B cell (primary cell): Measurements from ENCODE around the gene PYDC1. TPM values are rescaled to one million over a fixed set of nuclear protein-coding genes. Genes with fewer than 3 reads are reported as not detected.

Experiments
- ATAC-seq: fragments of 200-7000 bp; cut with Tn5 transposase; one replicate; pipeline ENCODE4 v1.10.0; 2021; ENCODE audit warnings: low read depth, mild to moderate bottlenecking, moderate number of reproducible peaks, moderate library complexity
- CTCF ChIA-PET: fragments of 350-600 bp; sonication (Branson Sonifier 250); formaldehyde crosslinking; loops from one replicate; lab custom pipeline; 2021; ENCODE audit warnings: antibody characterized with exemption, inconsistent platforms; lab: Charles Lee
- POLR2A ChIA-PET: fragments of 350-600 bp; sonication (Branson Sonifier 250); formaldehyde crosslinking; loops from one replicate; lab custom pipeline; 2021; ENCODE audit warnings: antibody characterized with exemption; lab: Charles Lee
- DNase-seq: peaks from one replicate; pipeline ENCODE4 v3.0.0; 2013
- H2AFZ ChIP-seq: 2 replicates; pipeline ENCODE4 v1.6.1; 2012; ENCODE audit warnings: mild to moderate bottlenecking, low read depth, low read length; ENCODE audit not compliant: insufficient read depth, poor library complexity, severe bottlenecking
- H3K27ac ChIP-seq, 2 donors: 1 replicate in 1 of 2; 2 replicates in 1 of 2; pipeline ENCODE4 v1.5.1; 2012 to 2013; ENCODE audit warnings: low read length in 2 of 2, mild to moderate bottlenecking in 2 of 2, moderate library complexity in 1 of 2
- H3K27me3 ChIP-seq, 4 experiments: fragments of 200-600 bp in 1 of 4; sonication (generic) in 1 of 4; replicated peaks in 1 of 4; 1 replicate in 2 of 4; 2 replicates in 2 of 4; pipeline versions ENCODE4 v1.6.1 to v1.7.0; 2013 to 2016; ENCODE audit warnings: low read length in 3 of 4, mild to moderate bottlenecking in 2 of 4, mixed read lengths in 1 of 4, moderate library complexity in 1 of 4; ENCODE audit not compliant: insufficient read depth in 4 of 4, control insufficient read depth in 3 of 4; ENCODE audit errors: control extremely low read depth in 1 of 4
- H3K36me3 ChIP-seq, 2 experiments: replicated peaks in 1 of 2; 1 replicate in 1 of 2; 2 replicates in 1 of 2; pipeline versions ENCODE4 v1.6.1 to v1.7.1; 2013; ENCODE audit warnings: low read length in 1 of 2; ENCODE audit not compliant: insufficient read depth in 2 of 2, control insufficient read depth in 1 of 2; ENCODE audit errors: control extremely low read depth in 1 of 2, extremely low read depth in 1 of 2
- H3K4me1 ChIP-seq, 2 donors: fragments of 200-600 bp in 1 of 2; sonication (generic) in 1 of 2; 1 replicate in 1 of 2; 2 replicates in 1 of 2; pipeline versions ENCODE4 v1.5.1 to v1.6.1; 2013 to 2017; ENCODE audit warnings: low read length in 2 of 2; ENCODE audit not compliant: control insufficient read depth in 2 of 2, insufficient read depth in 2 of 2
- H3K4me2 ChIP-seq: replicated peaks from 2 replicates; pipeline ENCODE3; 2012; ENCODE audit warnings: mild to moderate bottlenecking, low read depth, low read length; ENCODE audit not compliant: poor library complexity, severe bottlenecking
- H3K4me3 ChIP-seq, 5 experiments: fragments of 200-600 bp in 1 of 5; sonication (generic) in 1 of 5; 1 replicate in 3 of 5; 2 replicates in 2 of 5; pipeline versions ENCODE4 v1.5.1 to v1.7.0; 2011 to 2016; ENCODE audit warnings: low read length in 4 of 5, mild to moderate bottlenecking in 4 of 5, low read depth in 2 of 5, control low read depth in 1 of 5, moderate library complexity in 1 of 5; ENCODE audit not compliant: insufficient read depth in 1 of 5; ENCODE audit errors: control extremely low read depth in 1 of 5, extremely low read depth in 1 of 5
- H3K79me2 ChIP-seq: fragments of 200-600 bp; sonication (generic); one replicate; pipeline ENCODE4 v1.6.0; 2016; ENCODE audit warnings: low read length; ENCODE audit not compliant: control insufficient read depth, insufficient read depth
- H3K9ac ChIP-seq: fragments of 200-600 bp; sonication (generic); 2 replicates; pipeline ENCODE4 v1.6.1; 2017; ENCODE audit warnings: mild to moderate bottlenecking, low read length, moderate library complexity
- H3K9me3 ChIP-seq, 3 donors: one replicate each; pipeline versions ENCODE4 v1.6.1 to v1.7.1; 2013; ENCODE audit warnings: low read length in 2 of 3; ENCODE audit not compliant: control insufficient read depth in 2 of 3, insufficient read depth in 1 of 3; ENCODE audit errors: control extremely low read depth in 1 of 3
- H4K20me1 ChIP-seq: 2 replicates; pipeline ENCODE4 v1.6.0; 2012; ENCODE audit warnings: mild to moderate bottlenecking, low read length; ENCODE audit not compliant: insufficient read depth, control insufficient read depth, poor library complexity, severe bottlenecking
- H3K27ac Mint-ChIP-seq: one replicate; pipeline ENCODE4 v1.8.0; 2021; ENCODE audit warnings: mixed read lengths
- H3K27me3 Mint-ChIP-seq: one replicate; pipeline ENCODE4 v1.8.0; 2021; ENCODE audit warnings: mixed read lengths
- H3K4me1 Mint-ChIP-seq: one replicate; pipeline ENCODE4 v1.8.0; 2021; ENCODE audit warnings: mixed read lengths
- H3K4me3 Mint-ChIP-seq: one replicate; pipeline ENCODE4 v1.8.0; 2021; ENCODE audit warnings: mixed read lengths
- H3K9me3 Mint-ChIP-seq: one replicate; pipeline ENCODE4 v1.8.0; 2022; ENCODE audit warnings: mixed read lengths; ENCODE audit not compliant: insufficient read depth
- CTCF ChIP-seq: fragments of 200-600 bp; IDR thresholded peaks from one replicate; pipeline ENCODE4 v1.8.0; 2022; ENCODE audit warnings: antibody characterized with exemption, mild to moderate bottlenecking
- EZH2 ChIP-seq: IDR thresholded peaks from 2 replicates; pipeline ENCODE4 v1.6.1; 2012; ENCODE audit warnings: borderline replicate concordance, low read depth, mild to moderate bottlenecking, moderate library complexity, low read length; ENCODE audit not compliant: insufficient read depth, poor library complexity, severe bottlenecking
- WGBS: methylation state at CpG from one replicate; pipeline ENCODE4 v1.1.5; 2013; ENCODE audit warnings: missing lambda C conversion rate; ENCODE audit not compliant: insufficient coverage; 5-methylcytosine and 5-hydroxymethylcytosine counted together
- intact Hi-C: fragments of 100-400 bp; cut with micrococcal nuclease; formaldehyde crosslinking; loops from one replicate; pipeline ENCODE4 v1.10.0; 2022
- polyA plus RNA-seq: library from polyadenylated mRNA; depleted of rRNA; stranded (reverse); fragments of >200 nt; gene quantifications from 2 replicates; pipeline ENCODE4 v1.2.3, GENCODE V29; 2012
- total RNA-seq, 2 donors: library from RNA; stranded (reverse); fragments of 120-200 nt in 1 of 2; gene quantifications; 1 replicate in 1 of 2; 2 replicates in 1 of 2; pipeline versions ENCODE4 v1.2.3 to v1.2.4, GENCODE V29; 2013 to 2022

PYDC1 gene
- total and polyA plus RNA-seq, 2 donors (not counting 1 experiment from before 2014, with no cell fraction given) = not detected

- peaks cover 6 to 98% of the 10 kb centered on the region in 2 experiments for H3K36me3 ChIP-seq
- H3K4me2 ChIP-seq = no peak overlapping the region
- Mint-ChIP-seq H3K4me3 (no peak overlapping the region), H3K27me3 (no peaks in the 10 kb centered on the region), H3K4me1 (peaks cover 35% of the 10 kb centered on the region), H3K9me3 (no peaks in the 10 kb centered on the region), H3K27ac (no peak overlapping the region)
- H3K4me1 ChIP-seq = peaks cover 0 to 5% of the 10 kb centered on the region in 2 donors
- DNase-seq = no peak
- no peak overlapping the region for H2AFZ ChIP-seq
- ATAC-seq = no peak
- H3K27ac ChIP-seq = no peak overlapping the region
- no peaks in the 10 kb centered on the region for H3K27me3 ChIP-seq
- ChIA-PET POLR2A (interaction anchor here (0.6 kb wide), 1 partner anchor 35 kb away, joined by 7 read pairs; no protein-coding TSS in a partner anchor), CTCF (interaction anchor here (1.3 kb wide), 1 partner anchor 193 kb away, joined by 3 read pairs; no protein-coding TSS in a partner anchor)
- no peak overlapping the region for H3K4me3 ChIP-seq
- TF ChIP-seq CTCF (no peak), EZH2 (no peak)
- no peaks in the 10 kb centered on the region for H3K9me3 ChIP-seq
- peaks cover 96% of the 10 kb centered on the region for H4K20me1 ChIP-seq
- peaks cover 46% of the 10 kb centered on the region for H3K79me2 ChIP-seq
- H3K9ac ChIP-seq = no peak overlapping the region
- intact Hi-C loops = no loop called here
- WGBS = 98% methylated on average over 12 of the region's 12 CpGs
Observed at GRCh38 chr16:31190061-31190460, 26.9 kb downstream of the PYDC1 start.

GRCh38 chr16:31189412-31189778 is 27.5 kb downstream of the PYDC1 start:
- H3K79me2 ChIP-seq = peaks cover 52% of the 10 kb centered on the region
- H4K20me1 ChIP-seq = peaks cover 97% of the 10 kb centered on the region
- CTCF ChIA-PET = interaction anchor here (0.5 to 1.3 kb wide), 2 partner anchors 36 to 193 kb away, joined by 3 to 5 read pairs; no protein-coding TSS in a partner anchor
- ATAC-seq = no peak
- peaks cover 40% of the 10 kb centered on the region for H3K4me1 Mint-ChIP-seq
- no peak overlapping the region for H3K27ac Mint-ChIP-seq
- no peak overlapping the region for H3K4me3 Mint-ChIP-seq
- H3K36me3 ChIP-seq = peaks cover 6 to 98% of the 10 kb centered on the region in 2 experiments
- H3K9ac ChIP-seq = no peak overlapping the region
- TF ChIP-seq EZH2 = no peak
- no peak overlapping the region for H2AFZ ChIP-seq
- H3K9me3 Mint-ChIP-seq = no peaks in the 10 kb centered on the region
- H3K4me1 ChIP-seq = peaks cover 0 to 5% of the 10 kb centered on the region in 2 donors
- intact Hi-C loops = loop anchor here (10.0 kb wide), 2 partner anchors 85 to 685 kb away; partner anchors contain the start of genes BCKDK and ZNF267
- no peak overlapping the region for H3K4me3 ChIP-seq
- WGBS = 100% methylated on average over 1 of the region's 2 CpGs
- DNase-seq = no peak
- POLR2A ChIA-PET = interaction anchor here (0.6 kb wide), 1 partner anchor 35 kb away, joined by 7 read pairs; no protein-coding TSS in a partner anchor
- no peak overlapping the region for H3K4me2 ChIP-seq
- no peaks in the 10 kb centered on the region for H3K9me3 ChIP-seq
- no peaks in the 10 kb centered on the region for H3K27me3 Mint-ChIP-seq
- H3K27ac ChIP-seq = no peak overlapping the region
- H3K27me3 ChIP-seq = no peaks in the 10 kb centered on the region
